Activated naive CD8-positive, alpha-beta T cell treated with anti-CD3 and anti-CD28 coated beads, Interleukin-2, amount 50 U/mL, for 24 hours (primary cell): ENCODE data around the gene CD2AP.

Experiments
- ATAC-seq: fragments of 150-1000 bp; cut with Tn5 transposase; one replicate; pipeline ENCODE4 v1.10.0; 2021
- DNase-seq: peaks from one replicate; pipeline ENCODE4 v3.0.0; 2021
- H3K27ac Mint-ChIP-seq: one replicate; pipeline ENCODE4 v1.8.0; 2021; ENCODE audit warnings: mild to moderate bottlenecking, mixed read lengths
- H3K27me3 Mint-ChIP-seq: one replicate; pipeline ENCODE4 v1.8.0; 2021; ENCODE audit warnings: mixed read lengths
- H3K36me3 Mint-ChIP-seq: one replicate; pipeline ENCODE4 v1.8.0; 2021; ENCODE audit warnings: low read depth, mixed read lengths
- H3K4me1 Mint-ChIP-seq: one replicate; pipeline ENCODE4 v1.8.0; 2021; ENCODE audit warnings: mixed read lengths
- H3K4me3 Mint-ChIP-seq: one replicate; pipeline ENCODE4 v1.8.0; 2021; ENCODE audit warnings: mild to moderate bottlenecking, moderate library complexity, mixed read lengths
- H3K9me3 Mint-ChIP-seq: one replicate; pipeline ENCODE4 v1.8.0; 2021; ENCODE audit warnings: mixed read lengths

Gene CD2AP

GRCh38 chr6:47598367-47598766, 120.8 kb downstream of the CD2AP start:
- no peaks in the 10 kb centered on the region for H3K4me1 Mint-ChIP-seq
- DNase-seq (no peak), ATAC-seq (no peak)
- H3K36me3 Mint-ChIP-seq: peaks cover 30% of the 10 kb centered on the region
- H3K27ac Mint-ChIP-seq: no peak overlapping the region
- no peak overlapping the region for H3K4me3 Mint-ChIP-seq
- H3K9me3 Mint-ChIP-seq: no peaks in the 10 kb centered on the region
- no peaks in the 10 kb centered on the region for H3K27me3 Mint-ChIP-seq

- peaks cover 32% of the 10 kb centered on the region for H3K36me3 Mint-ChIP-seq
- H3K27ac Mint-ChIP-seq: no peak overlapping the region
- H3K27me3 Mint-ChIP-seq: no peaks in the 10 kb centered on the region
These were observed 121.9 kb downstream of the CD2AP start for GRCh38 chr6:47599512-47599911.

GRCh38 chr6:47603227-47603626, 125.6 kb downstream of the CD2AP start:
- no peaks in the 10 kb centered on the region for H3K9me3 Mint-ChIP-seq
- no peaks in the 10 kb centered on the region for H3K4me1 Mint-ChIP-seq
- H3K27ac Mint-ChIP-seq: no peak overlapping the region
- DNase-seq: no peak
- no peak overlapping the region for H3K4me3 Mint-ChIP-seq
- peaks cover 20% of the 10 kb centered on the region for H3K36me3 Mint-ChIP-seq
- no peak for ATAC-seq
- H3K27me3 Mint-ChIP-seq: no peaks in the 10 kb centered on the region

More at GRCh38 chr6:47599512-47599911, 121.9 kb downstream of the CD2AP start:
- no peaks in the 10 kb centered on the region for H3K9me3 Mint-ChIP-seq
- H3K4me3 Mint-ChIP-seq: no peak overlapping the region
- no peak for ATAC-seq
- no peak for DNase-seq
- H3K4me1 Mint-ChIP-seq: no peaks in the 10 kb centered on the region

GRCh38 chr6:47603995-47604394, 126.4 kb downstream of the CD2AP start:
- Mint-ChIP-seq H3K27me3 (no peaks in the 10 kb centered on the region), H3K4me1 (no peaks in the 10 kb centered on the region), H3K4me3 (no peak overlapping the region), H3K27ac (no peak overlapping the region), H3K36me3 (peaks cover 20% of the 10 kb centered on the region), H3K9me3 (no peaks in the 10 kb centered on the region)
- ATAC-seq (no peak), DNase-seq (no peak)

DNA sequence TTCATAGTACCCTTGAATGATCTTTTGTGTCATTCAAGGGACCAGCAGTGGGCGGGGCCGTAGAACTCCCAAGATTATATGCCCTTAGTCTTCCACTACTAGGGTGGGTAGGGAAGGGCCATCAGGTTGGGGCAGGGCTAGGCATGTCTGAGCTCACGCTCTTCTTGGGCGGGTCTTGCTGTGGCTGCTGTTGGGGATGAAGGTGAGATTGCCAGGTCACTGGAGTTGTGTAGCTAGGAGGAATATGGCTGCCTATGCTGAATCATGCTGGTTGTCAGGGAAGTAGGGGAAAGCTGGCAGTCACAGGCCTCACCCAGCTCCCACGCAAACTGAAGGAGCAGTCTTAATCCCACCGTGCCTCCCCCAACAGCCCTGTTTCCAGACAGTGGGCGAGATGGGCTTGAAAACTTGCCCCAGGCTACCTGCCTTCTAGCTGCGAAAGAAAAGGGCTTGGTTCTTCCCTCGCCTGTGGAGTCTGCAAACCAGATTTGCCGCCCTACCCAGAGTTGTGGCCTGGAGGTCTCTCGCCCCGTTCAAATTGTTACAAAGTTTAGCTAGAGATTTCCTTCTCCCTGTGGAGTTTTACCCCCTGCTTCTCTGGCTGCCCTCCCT, 144.4 kb downstream of the CD2AP start:
- Mint-ChIP-seq H3K9me3 (no peaks in the 10 kb centered on the region), H3K4me1 (no peaks in the 10 kb centered on the region), H3K27me3 (no peaks in the 10 kb centered on the region), H3K4me3 (no peak overlapping the region), H3K27ac (no peak overlapping the region), H3K36me3 (peaks cover 41% of the 10 kb centered on the region)
- DNase-seq: no peak
- no peak for ATAC-seq

GRCh38 chr6:47626782-47627181, 149.2 kb downstream of the CD2AP start:
- DNase-seq (no peak), ATAC-seq (no peak)
- Mint-ChIP-seq H3K4me3 (no peak overlapping the region), H3K27ac (no peak overlapping the region), H3K36me3 (peaks cover 6% of the 10 kb centered on the region), H3K9me3 (no peaks in the 10 kb centered on the region), H3K4me1 (peaks cover 4% of the 10 kb centered on the region), H3K27me3 (no peaks in the 10 kb centered on the region)

- Mint-ChIP-seq H3K9me3 (no peaks in the 10 kb centered on the region), H3K27me3 (no peaks in the 10 kb centered on the region), H3K36me3 (no peaks in the 10 kb centered on the region), H3K4me3 (no peak overlapping the region), H3K27ac (no peak overlapping the region), H3K4me1 (peaks cover 8% of the 10 kb centered on the region)
- no peak for ATAC-seq
- DNase-seq: no peak
These were observed 151.1 kb downstream of the CD2AP start for GRCh38 chr6:47628448-47629272.

- H3K4me3 Mint-ChIP-seq: no peak overlapping the region
- H3K4me1 Mint-ChIP-seq: peaks cover 8% of the 10 kb centered on the region
- DNase-seq (no peak), ATAC-seq (no peak)
- no peaks in the 10 kb centered on the region for H3K27me3 Mint-ChIP-seq
- H3K27ac Mint-ChIP-seq: no peak overlapping the region
- no peaks in the 10 kb centered on the region for H3K9me3 Mint-ChIP-seq
- H3K36me3 Mint-ChIP-seq: no peaks in the 10 kb centered on the region
These were observed 152.4 kb downstream of the CD2AP start for GRCh38 chr6:47629954-47630353.

- Mint-ChIP-seq H3K4me1 (peaks cover 8% of the 10 kb centered on the region), H3K27me3 (no peaks in the 10 kb centered on the region), H3K9me3 (no peaks in the 10 kb centered on the region), H3K4me3 (no peak overlapping the region), H3K36me3 (no peaks in the 10 kb centered on the region), H3K27ac (no peak overlapping the region)
- ATAC-seq: no peak
- DNase-seq: no peak
These were observed 153.0 kb downstream of the CD2AP start for GRCh38 chr6:47630587-47630986.

DNA sequence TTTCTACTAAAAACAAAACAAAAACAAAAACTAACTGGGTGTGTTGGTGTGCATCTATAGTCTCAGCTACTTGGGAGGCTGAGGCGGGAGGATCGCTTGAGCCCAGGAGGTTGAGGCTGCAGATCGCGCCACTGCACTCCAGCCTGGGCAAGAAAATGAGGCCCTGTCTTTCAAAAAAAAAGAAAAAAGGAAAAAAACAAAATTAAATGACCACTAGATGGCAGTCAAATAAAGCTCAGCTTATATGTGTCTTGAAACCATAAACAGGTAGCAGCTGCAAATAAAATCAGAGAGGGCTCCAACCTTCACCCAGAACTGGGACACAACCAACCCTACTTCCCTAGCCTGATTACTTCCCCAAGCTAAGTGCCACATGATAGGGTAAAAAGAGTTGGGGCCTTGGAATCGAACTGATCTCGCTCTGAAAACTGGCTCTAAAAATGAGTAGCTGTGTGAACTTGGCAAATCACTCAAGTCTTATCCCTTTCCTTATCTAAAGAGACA, 153.7 kb downstream of the CD2AP start:
- peaks cover 8% of the 10 kb centered on the region for H3K4me1 Mint-ChIP-seq
- no peaks in the 10 kb centered on the region for H3K27me3 Mint-ChIP-seq
- H3K36me3 Mint-ChIP-seq: no peaks in the 10 kb centered on the region
- DNase-seq (no peak), ATAC-seq (peak; percentile 36)
- H3K9me3 Mint-ChIP-seq: no peaks in the 10 kb centered on the region
- no peak overlapping the region for H3K4me3 Mint-ChIP-seq
- no peak overlapping the region for H3K27ac Mint-ChIP-seq

DNA sequence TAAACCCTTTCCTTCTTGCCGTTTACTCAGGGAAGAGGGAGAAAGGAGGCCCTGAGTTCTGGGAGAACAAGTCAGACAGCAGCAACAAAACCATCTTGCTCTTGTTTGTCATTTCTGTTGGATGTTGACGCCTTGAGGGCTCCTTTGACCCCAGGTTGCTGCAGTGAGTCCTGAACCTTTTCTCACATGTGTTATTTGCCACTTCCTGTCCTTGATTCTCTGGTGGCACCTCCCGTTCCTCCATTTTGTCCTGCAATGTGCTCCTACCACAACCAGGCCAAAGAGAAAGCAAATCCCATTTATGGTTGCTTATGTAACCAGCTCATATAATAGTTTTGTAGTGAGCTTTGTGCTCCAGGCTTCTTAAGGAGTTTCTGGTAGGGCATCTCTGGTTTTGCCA, 154.2 kb downstream of the CD2AP start:
- ATAC-seq: no peak
- peaks cover 8% of the 10 kb centered on the region for H3K4me1 Mint-ChIP-seq

GRCh38 chr6:47633141-47633540, 155.6 kb downstream of the CD2AP start:
- Mint-ChIP-seq H3K9me3 (no peaks in the 10 kb centered on the region), H3K36me3 (no peaks in the 10 kb centered on the region), H3K27ac (no peak overlapping the region), H3K4me3 (no peak overlapping the region), H3K27me3 (no peaks in the 10 kb centered on the region), H3K4me1 (peaks cover 8% of the 10 kb centered on the region)
- DNase-seq (no peak), ATAC-seq (no peak)

More for the DNA sequence above, 154.2 kb downstream of the CD2AP start:
- H3K27ac Mint-ChIP-seq: peak overlapping the region; percentile 15
- H3K4me3 Mint-ChIP-seq: no peak overlapping the region
- no peaks in the 10 kb centered on the region for H3K36me3 Mint-ChIP-seq
- no peaks in the 10 kb centered on the region for H3K9me3 Mint-ChIP-seq
- H3K27me3 Mint-ChIP-seq: no peaks in the 10 kb centered on the region
- no peak for DNase-seq

DNA sequence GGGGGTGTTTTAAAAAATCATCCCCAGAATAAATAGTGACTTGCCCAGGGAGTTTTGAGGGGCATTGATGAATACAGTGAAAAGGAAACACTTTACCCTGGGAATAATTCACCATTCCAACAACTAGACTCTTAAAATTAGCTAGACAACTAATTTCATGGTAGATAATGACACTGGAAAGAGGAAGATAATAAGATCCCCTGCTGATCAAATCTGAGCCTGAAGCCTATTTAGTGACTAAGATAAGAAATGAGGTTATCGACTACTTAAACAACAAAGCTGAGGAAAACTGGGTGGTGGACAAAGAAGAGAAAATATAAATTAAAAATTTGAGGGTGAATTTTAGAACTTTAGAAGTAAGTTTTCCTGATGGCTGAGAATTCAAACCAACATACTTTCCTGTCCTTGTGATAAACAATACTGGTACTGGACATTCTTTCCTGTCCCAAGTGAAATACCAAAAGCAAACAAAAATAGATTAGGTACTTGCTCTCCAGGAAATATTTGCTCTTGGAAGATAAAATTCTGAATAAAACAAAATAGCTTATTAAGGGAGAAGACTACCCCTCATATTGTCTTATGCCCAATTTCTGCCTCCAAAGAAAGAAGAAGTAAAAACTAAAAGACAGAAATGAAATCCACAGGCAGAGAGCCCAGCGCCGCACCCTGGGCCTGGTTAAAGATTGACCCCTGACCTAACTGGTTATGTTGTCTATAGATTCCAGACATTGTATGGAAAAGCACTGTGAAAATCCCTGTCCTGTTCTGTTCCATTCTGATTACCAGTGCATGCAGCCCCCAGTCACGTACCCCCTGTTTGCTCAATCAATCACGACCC, 156.8 kb downstream of the CD2AP start:
- H3K4me3 Mint-ChIP-seq: no peak overlapping the region
- peaks cover 8% of the 10 kb centered on the region for H3K4me1 Mint-ChIP-seq
- H3K27me3 Mint-ChIP-seq: no peaks in the 10 kb centered on the region
- no peaks in the 10 kb centered on the region for H3K36me3 Mint-ChIP-seq
- ATAC-seq: no peak
- no peaks in the 10 kb centered on the region for H3K9me3 Mint-ChIP-seq
- DNase-seq: no peak
- H3K27ac Mint-ChIP-seq: no peak overlapping the region

- Mint-ChIP-seq H3K27ac (no peak overlapping the region), H3K36me3 (no peaks in the 10 kb centered on the region), H3K4me3 (no peak overlapping the region), H3K4me1 (no peaks in the 10 kb centered on the region), H3K27me3 (peaks cover 3% of the 10 kb centered on the region), H3K9me3 (no peaks in the 10 kb centered on the region)
- DNase-seq (no peak), ATAC-seq (no peak)
These were observed 169.1 kb downstream of the CD2AP start for GRCh38 chr6:47646689-47647088.
